ENCODE measurements around the gene IGFBP2. TPM values are rescaled to one million over a fixed set of nuclear protein-coding genes. Genes with fewer than 3 reads are reported as not detected.

Gene IGFBP2
- total RNA-seq, 4 donors from 2014 or later = 59.5 to 398 (median 102) TPM

GRCh38 chr2:216673021-216673420 lies 39.8 kb downstream of the IGFBP2 start:
- Histone ChIP-seq H3K27me3 (no peaks in the 10 kb centered on the region), H3K36me3 (no peaks in the 10 kb centered on the region), H3K27ac (peak overlapping the region; percentile 43 to 49), H3K4me3 (no peak overlapping the region), H3K9me3 (no peaks in the 10 kb centered on the region), H3K4me1 (no peaks in the 10 kb centered on the region)
- no peak for DNase-seq
- TF ChIP-seq, protein P1, sequence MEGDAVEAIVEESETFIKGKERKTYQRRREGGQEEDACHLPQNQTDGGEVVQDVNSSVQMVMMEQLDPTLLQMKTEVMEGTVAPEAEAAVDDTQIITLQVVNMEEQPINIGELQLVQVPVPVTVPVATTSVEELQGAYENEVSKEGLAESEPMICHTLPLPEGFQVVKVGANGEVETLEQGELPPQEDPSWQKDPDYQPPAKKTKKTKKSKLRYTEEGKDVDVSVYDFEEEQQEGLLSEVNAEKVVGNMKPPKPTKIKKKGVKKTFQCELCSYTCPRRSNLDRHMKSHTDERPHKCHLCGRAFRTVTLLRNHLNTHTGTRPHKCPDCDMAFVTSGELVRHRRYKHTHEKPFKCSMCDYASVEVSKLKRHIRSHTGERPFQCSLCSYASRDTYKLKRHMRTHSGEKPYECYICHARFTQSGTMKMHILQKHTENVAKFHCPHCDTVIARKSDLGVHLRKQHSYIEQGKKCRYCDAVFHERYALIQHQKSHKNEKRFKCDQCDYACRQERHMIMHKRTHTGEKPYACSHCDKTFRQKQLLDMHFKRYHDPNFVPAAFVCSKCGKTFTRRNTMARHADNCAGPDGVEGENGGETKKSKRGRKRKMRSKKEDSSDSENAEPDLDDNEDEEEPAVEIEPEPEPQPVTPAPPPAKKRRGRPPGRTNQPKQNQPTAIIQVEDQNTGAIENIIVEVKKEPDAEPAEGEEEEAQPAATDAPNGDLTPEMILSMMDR (IDR thresholded peaks at IDR 0.05) = no peak
- TF ChIP-seq POLR2A (IDR thresholded peaks at IDR 0.05) = no peak
- intact Hi-C loops (cut with DNase I; ENCODE audit: low total_unique reads) = no loop called here

DNA sequence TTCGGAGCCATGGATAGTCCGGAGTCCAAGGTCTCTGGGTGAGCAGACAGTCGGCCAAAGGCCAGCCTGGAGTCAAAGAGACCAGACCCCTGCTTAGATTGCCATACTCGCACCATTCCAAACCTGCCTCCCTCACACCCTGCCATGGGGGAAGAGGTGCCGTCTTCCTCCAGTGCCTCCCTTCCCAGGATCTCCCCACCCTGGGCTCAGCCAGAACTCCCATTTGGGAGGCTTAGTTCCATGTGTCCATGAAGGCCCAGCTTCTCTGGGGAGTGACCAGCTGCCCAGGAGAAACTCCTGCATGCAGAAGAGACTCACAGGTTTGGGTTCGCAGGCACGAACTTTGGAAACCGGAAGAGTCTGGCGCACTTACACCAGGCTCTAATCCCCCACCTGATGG lies 40.4 kb downstream of the IGFBP2 start:
- TF ChIP-seq, protein P1 (IDR thresholded peaks at IDR 0.05) = no peak
- TF ChIP-seq POLR2A (IDR thresholded peaks at IDR 0.05) = no peak
- DNase-seq = no peak
- peak overlapping the region; percentile 43 to 49 for H3K27ac ChIP-seq
- no peak overlapping the region for H3K4me3 ChIP-seq
- no peaks in the 10 kb centered on the region for H3K9me3 ChIP-seq
- no peaks in the 10 kb centered on the region for H3K27me3 ChIP-seq
- no peaks in the 10 kb centered on the region for H3K36me3 ChIP-seq
- no peaks in the 10 kb centered on the region for H3K4me1 ChIP-seq
- intact Hi-C loops (cut with DNase I; ENCODE audit: low total_unique reads) = no loop called here

GRCh38 chr2:216674376-216674775 lies 41.2 kb downstream of the IGFBP2 start:
- intact Hi-C loops (cut with DNase I; ENCODE audit: low total_unique reads) = no loop called here
- Histone ChIP-seq H3K27me3 (no peaks in the 10 kb centered on the region), H3K4me1 (no peaks in the 10 kb centered on the region), H3K4me3 (no peak overlapping the region), H3K9me3 (no peaks in the 10 kb centered on the region), H3K36me3 (no peaks in the 10 kb centered on the region), H3K27ac (no peak overlapping the region)
- no peak for DNase-seq
- TF ChIP-seq, protein P1 (IDR thresholded peaks at IDR 0.05) = no peak
- TF ChIP-seq POLR2A (IDR thresholded peaks at IDR 0.05) = no peak

GRCh38 chr2:216676630-216677029 lies 43.4 kb downstream of the IGFBP2 start:
- H3K4me3 ChIP-seq = no peak overlapping the region
- DNase-seq = no peak
- no peak for TF ChIP-seq POLR2A (IDR thresholded peaks at IDR 0.05)
- TF ChIP-seq, protein P1 (IDR thresholded peaks at IDR 0.05) = no peak
- H3K27me3 ChIP-seq = no peaks in the 10 kb centered on the region
- intact Hi-C loops (cut with DNase I; ENCODE audit: low total_unique reads) = no loop called here
- no peak overlapping the region for H3K27ac ChIP-seq
- no peaks in the 10 kb centered on the region for H3K36me3 ChIP-seq
- H3K4me1 ChIP-seq = no peaks in the 10 kb centered on the region
- H3K9me3 ChIP-seq = no peaks in the 10 kb centered on the region

- Histone ChIP-seq H3K27ac (peak overlapping the region; percentile 81 to 93), H3K27me3 (no peaks in the 10 kb centered on the region), H3K4me3 (no peak overlapping the region), H3K4me1 (peaks cover 0 to 8% of the 10 kb centered on the region in 2 donors), H3K36me3 (no peaks in the 10 kb centered on the region), H3K9me3 (no peaks in the 10 kb centered on the region)
- no peak for TF ChIP-seq POLR2A (IDR thresholded peaks at IDR 0.05)
- no peak for DNase-seq
- intact Hi-C loops (cut with DNase I; ENCODE audit: low total_unique reads) = no loop called here
Measured at GRCh38 chr2:216677439-216678097, 44.3 kb downstream of the IGFBP2 start.

Measured in uterus (tissue), 4 donors.